Neural progenitor cell (in vitro differentiated cells): Measurements from ENCODE around the gene SLC16A5. TPM values are rescaled to one million over a fixed set of nuclear protein-coding genes. Genes with fewer than 3 reads are reported as not detected.
"Not testable (repeated sequence)": the region's sequence is repeated elsewhere in the genome, so short reads cannot be mapped to it uniquely, and the experiment has no call there.

Experiments
- DNase-seq: peaks from one replicate; pipeline ENCODE4 v3.0.0-alpha.2; 2016; ENCODE audit warnings: low spot score
- H2AFZ ChIP-seq: fragments of 200-600 bp; sonication (generic); replicated peaks from 2 replicates; pipeline ENCODE4 v1.6.1; 2016; ENCODE audit warnings: antibody characterized with exemption
- H3F3A ChIP-seq: fragments of 200-600 bp; sonication (generic); 2 replicates; pipeline ENCODE4 v1.6.1; 2016; ENCODE audit warnings: antibody characterized with exemption, low read depth
- H3K27ac ChIP-seq: fragments of 200-600 bp; sonication (generic); 2 replicates; pipeline ENCODE4 v1.5.1; 2016; ENCODE audit warnings: mild to moderate bottlenecking
- H3K27me3 ChIP-seq: fragments of 200-600 bp; sonication (generic); 2 replicates; pipeline ENCODE4 v1.6.1; 2016; ENCODE audit warnings: mild to moderate bottlenecking, moderate library complexity
- H3K36me3 ChIP-seq: fragments of 200-600 bp; sonication (generic); 2 replicates; pipeline ENCODE4 v1.5.1; 2016
- H3K4me1 ChIP-seq: fragments of 200-600 bp; sonication (generic); 2 replicates; pipeline ENCODE4 v1.6.1; 2016; ENCODE audit warnings: mixed run types
- H3K4me2 ChIP-seq: fragments of 200-600 bp; sonication (generic); 2 replicates; pipeline ENCODE4 v1.6.1; 2016
- H3K4me3 ChIP-seq: fragments of 200-600 bp; sonication (generic); 2 replicates; pipeline ENCODE4 v1.5.1; 2016
- H3K79me2 ChIP-seq: fragments of 200-600 bp; sonication (generic); 2 replicates; pipeline ENCODE4 v1.6.1; 2016; ENCODE audit warnings: low read depth
- H3K9ac ChIP-seq: fragments of 200-600 bp; sonication (generic); 2 replicates; pipeline ENCODE4 v1.6.1; 2016
- H3K9me3 ChIP-seq: fragments of 200-600 bp; sonication (generic); 2 replicates; pipeline ENCODE4 v1.5.1; 2016; ENCODE audit warnings: low read depth
- H4K20me1 ChIP-seq: fragments of 200-600 bp; sonication (generic); 2 replicates; pipeline ENCODE4 v1.6.1; 2016; ENCODE audit warnings: low read depth
- H3K27ac Mint-ChIP-seq: 3 replicates; pipeline ENCODE4 v1.8.0; 2021; ENCODE audit warnings: mixed read lengths
- H3K27me3 Mint-ChIP-seq: 2 replicates; pipeline ENCODE4 v1.8.0; 2022; ENCODE audit warnings: low read depth, mild to moderate bottlenecking, inconsistent platforms, moderate library complexity, mixed read lengths; ENCODE audit not compliant: insufficient read depth
- H3K36me3 Mint-ChIP-seq: 3 replicates; pipeline ENCODE4 v1.8.0; 2021; ENCODE audit warnings: mixed read lengths
- H3K4me1 Mint-ChIP-seq: 3 replicates; pipeline ENCODE4 v1.8.0; 2021; ENCODE audit warnings: mixed read lengths
- H3K4me3 Mint-ChIP-seq: 3 replicates; pipeline ENCODE4 v1.8.0; 2021; ENCODE audit warnings: mild to moderate bottlenecking, moderate library complexity, mixed read lengths
- H3K9me3 Mint-ChIP-seq: 3 replicates; pipeline ENCODE4 v1.8.0; 2020; ENCODE audit warnings: mixed read lengths
- CTCF ChIP-seq: fragments of 200-600 bp; sonication (generic); IDR thresholded peaks from 2 replicates; pipeline ENCODE4 v1.5.1; 2017; ENCODE audit warnings: antibody characterized with exemption, mild to moderate bottlenecking
- EZH2 ChIP-seq: fragments of 200-600 bp; sonication (generic); IDR thresholded peaks from 2 replicates; pipeline ENCODE4 v1.6.1; 2017; ENCODE audit warnings: antibody characterized with exemption, mild to moderate bottlenecking, moderate library complexity
- EZH2phosphoT487 ChIP-seq: fragments of 200-600 bp; sonication (generic); IDR thresholded peaks from 2 replicates; pipeline ENCODE4 v1.6.1; 2017; ENCODE audit warnings: antibody characterized with exemption
- total RNA-seq: library from RNA; depleted of rRNA; stranded (reverse); fragments of >200 nt; gene quantifications from 2 replicates; pipeline ENCODE4 v1.2.3, GENCODE V29; 2015; ENCODE audit warnings: low replicate concordance

The SLC16A5 gene
- total RNA-seq, 1 donor from 2014 or later = 3.4 TPM

GRCh38 chr17:75068750-75069149 lies 19.0 kb upstream of the SLC16A5 start:
- H3K79me2 ChIP-seq = no peaks in the 10 kb centered on the region
- no peaks in the 10 kb centered on the region for H3K36me3 ChIP-seq
- H2AFZ ChIP-seq = no peak overlapping the region
- H3K27ac Mint-ChIP-seq = peak overlapping the region; percentile 8
- H3K4me1 Mint-ChIP-seq = no peaks in the 10 kb centered on the region
- H3K27me3 ChIP-seq = no peaks in the 10 kb centered on the region
- no peaks in the 10 kb centered on the region for H3K4me1 ChIP-seq
- H4K20me1 ChIP-seq = no peaks in the 10 kb centered on the region
- no peaks in the 10 kb centered on the region for H3F3A ChIP-seq
- H3K27ac ChIP-seq = no peak overlapping the region
- no peak for TF ChIP-seq EZH2
- TF ChIP-seq CTCF = no peak
- TF ChIP-seq EZH2phosphoT487 = no peak
- H3K36me3 Mint-ChIP-seq = peaks cover 8% of the 10 kb centered on the region
- H3K4me3 ChIP-seq = no peak overlapping the region
- no peak overlapping the region for H3K4me2 ChIP-seq
- H3K9ac ChIP-seq = no peak overlapping the region
- H3K27me3 Mint-ChIP-seq = peaks cover 7% of the 10 kb centered on the region
- no peak overlapping the region for H3K4me3 Mint-ChIP-seq
- no peak for DNase-seq
- no peaks in the 10 kb centered on the region for H3K9me3 ChIP-seq
- H3K9me3 Mint-ChIP-seq = no peaks in the 10 kb centered on the region

GRCh38 chr17:75069783-75070182 lies 18.0 kb upstream of the SLC16A5 start:
- TF ChIP-seq EZH2 (no peak), CTCF (no peak), EZH2phosphoT487 (no peak)
- H3K4me1 ChIP-seq = no peaks in the 10 kb centered on the region
- H3K36me3 ChIP-seq = no peaks in the 10 kb centered on the region
- no peaks in the 10 kb centered on the region for H3F3A ChIP-seq
- H3K4me2 ChIP-seq = no peak overlapping the region
- H2AFZ ChIP-seq = no peak overlapping the region
- Mint-ChIP-seq H3K9me3 (no peaks in the 10 kb centered on the region), H3K27ac (peak overlapping the region; percentile 63), H3K36me3 (no peaks in the 10 kb centered on the region), H3K4me3 (no peak overlapping the region), H3K27me3 (peaks cover 4% of the 10 kb centered on the region), H3K4me1 (no peaks in the 10 kb centered on the region)
- no peaks in the 10 kb centered on the region for H3K79me2 ChIP-seq
- no peaks in the 10 kb centered on the region for H4K20me1 ChIP-seq
- H3K27ac ChIP-seq = no peak overlapping the region
- no peak overlapping the region for H3K9ac ChIP-seq
- no peak overlapping the region for H3K4me3 ChIP-seq
- H3K27me3 ChIP-seq = no peaks in the 10 kb centered on the region
- no peaks in the 10 kb centered on the region for H3K9me3 ChIP-seq
- DNase-seq = no peak

GRCh38 chr17:75071478-75072271 lies 16.1 kb upstream of the SLC16A5 start:
- not testable (repeated sequence) for H3K4me3 Mint-ChIP-seq, H3K79me2 ChIP-seq, H3K9me3 Mint-ChIP-seq, H3K4me1 Mint-ChIP-seq, H3F3A ChIP-seq, H3K36me3 ChIP-seq, H3K27me3 Mint-ChIP-seq, H3K4me2 ChIP-seq, H3K36me3 Mint-ChIP-seq, H3K27ac ChIP-seq, H4K20me1 ChIP-seq, H2AFZ ChIP-seq, H3K27ac Mint-ChIP-seq, H3K9me3 ChIP-seq, H3K4me1 ChIP-seq, DNase-seq, H3K27me3 ChIP-seq, H3K9ac ChIP-seq, H3K4me3 ChIP-seq

GRCh38 chr17:75072909-75073308 lies 14.8 kb upstream of the SLC16A5 start:
- H3K27ac Mint-ChIP-seq, H3K27ac ChIP-seq, H3K4me3 Mint-ChIP-seq, H3F3A ChIP-seq, H3K4me1 Mint-ChIP-seq, H3K36me3 Mint-ChIP-seq, H3K9me3 ChIP-seq, H3K4me1 ChIP-seq, H3K9ac ChIP-seq, H3K79me2 ChIP-seq, H3K9me3 Mint-ChIP-seq, H3K4me3 ChIP-seq, H2AFZ ChIP-seq, H3K27me3 ChIP-seq, H4K20me1 ChIP-seq, H3K4me2 ChIP-seq, H3K27me3 Mint-ChIP-seq, DNase-seq, H3K36me3 ChIP-seq: not testable (repeated sequence)
